Loucy (cell line): ENCODE results near the gene WIPF2.

Experiments used
- H2AFZ ChIP-seq: fragments of 200-600 bp; sonication (generic); 2 replicates; pipeline ENCODE4 v1.6.0; 2016; ENCODE audit warnings: antibody characterized with exemption, mild to moderate bottlenecking, low read length, moderate library complexity
- H3F3A ChIP-seq: fragments of 200-600 bp; 2 replicates; pipeline ENCODE4 v1.6.0; 2016; ENCODE audit warnings: antibody characterized with exemption, low read depth, mild to moderate bottlenecking
- H3K27me3 ChIP-seq: fragments of 200-600 bp; sonication (generic); 2 replicates; pipeline ENCODE4 v1.6.1; 2014; ENCODE audit warnings: low read length, mild to moderate bottlenecking; ENCODE audit not compliant: insufficient read depth, poor library complexity, severe bottlenecking
- H3K36me3 ChIP-seq: fragments of 200-600 bp; sonication (generic); 2 replicates; pipeline ENCODE4 v1.6.1; 2016; ENCODE audit warnings: low read length; ENCODE audit not compliant: insufficient read depth
- H3K4me1 ChIP-seq: fragments of 200-600 bp; sonication (generic); 2 replicates; pipeline ENCODE4 v1.5.1; 2014; ENCODE audit warnings: low read length, mild to moderate bottlenecking; ENCODE audit not compliant: insufficient read depth, poor library complexity, severe bottlenecking
- H3K4me2 ChIP-seq: fragments of 200-600 bp; sonication (generic); 2 replicates; pipeline ENCODE4 v1.6.0; 2014; ENCODE audit warnings: antibody characterized with exemption, low read length, low read depth, mild to moderate bottlenecking; ENCODE audit not compliant: poor library complexity, severe bottlenecking
- H3K4me3 ChIP-seq: fragments of 200-600 bp; sonication (generic); 2 replicates; pipeline ENCODE4 v1.5.1; 2014; ENCODE audit warnings: low read length, mild to moderate bottlenecking, mixed read lengths; ENCODE audit not compliant: poor library complexity, severe bottlenecking
- H3K79me2 ChIP-seq: fragments of 200-600 bp; sonication (generic); 2 replicates; pipeline ENCODE4 v1.6.1; 2014; ENCODE audit warnings: low read length; ENCODE audit not compliant: insufficient read depth
- H3K9ac ChIP-seq: fragments of 200-600 bp; sonication (generic); 2 replicates; pipeline ENCODE4 v1.6.0; 2014; ENCODE audit warnings: mild to moderate bottlenecking, low read depth, low read length, moderate library complexity; ENCODE audit not compliant: poor library complexity, severe bottlenecking
- H3K9me2 ChIP-seq: fragments of 200-600 bp; sonication (generic); replicated peaks from 2 replicates; pipeline ENCODE4 v1.6.1; 2016; ENCODE audit warnings: low read depth, low read length, mixed read lengths
- H3K9me3 ChIP-seq: fragments of 200-600 bp; sonication (generic); 2 replicates; pipeline ENCODE4 v1.6.1; 2014; ENCODE audit warnings: mild to moderate bottlenecking, antibody characterized with exemption, low read length, low read depth; ENCODE audit not compliant: insufficient read depth
- H4K20me1 ChIP-seq: fragments of 200-600 bp; sonication (generic); 2 replicates; pipeline ENCODE4 v1.6.0; 2014; ENCODE audit warnings: antibody characterized with exemption, low read length, mild to moderate bottlenecking; ENCODE audit not compliant: insufficient read depth, poor library complexity, severe bottlenecking
- CTCF ChIP-seq: fragments of 200-600 bp; sonication (generic); conservative IDR thresholded peaks from 2 replicates; pipeline ENCODE4 v1.5.1; 2014; ENCODE audit warnings: mild to moderate bottlenecking, antibody characterized with exemption, low read length
- EZH2phosphoT487 ChIP-seq: fragments of 200-600 bp; IDR thresholded peaks from 2 replicates; pipeline ENCODE4 v1.6.1; 2018; ENCODE audit warnings: antibody characterized with exemption, mild to moderate bottlenecking, moderate library complexity, borderline replicate concordance

Gene WIPF2

DNA sequence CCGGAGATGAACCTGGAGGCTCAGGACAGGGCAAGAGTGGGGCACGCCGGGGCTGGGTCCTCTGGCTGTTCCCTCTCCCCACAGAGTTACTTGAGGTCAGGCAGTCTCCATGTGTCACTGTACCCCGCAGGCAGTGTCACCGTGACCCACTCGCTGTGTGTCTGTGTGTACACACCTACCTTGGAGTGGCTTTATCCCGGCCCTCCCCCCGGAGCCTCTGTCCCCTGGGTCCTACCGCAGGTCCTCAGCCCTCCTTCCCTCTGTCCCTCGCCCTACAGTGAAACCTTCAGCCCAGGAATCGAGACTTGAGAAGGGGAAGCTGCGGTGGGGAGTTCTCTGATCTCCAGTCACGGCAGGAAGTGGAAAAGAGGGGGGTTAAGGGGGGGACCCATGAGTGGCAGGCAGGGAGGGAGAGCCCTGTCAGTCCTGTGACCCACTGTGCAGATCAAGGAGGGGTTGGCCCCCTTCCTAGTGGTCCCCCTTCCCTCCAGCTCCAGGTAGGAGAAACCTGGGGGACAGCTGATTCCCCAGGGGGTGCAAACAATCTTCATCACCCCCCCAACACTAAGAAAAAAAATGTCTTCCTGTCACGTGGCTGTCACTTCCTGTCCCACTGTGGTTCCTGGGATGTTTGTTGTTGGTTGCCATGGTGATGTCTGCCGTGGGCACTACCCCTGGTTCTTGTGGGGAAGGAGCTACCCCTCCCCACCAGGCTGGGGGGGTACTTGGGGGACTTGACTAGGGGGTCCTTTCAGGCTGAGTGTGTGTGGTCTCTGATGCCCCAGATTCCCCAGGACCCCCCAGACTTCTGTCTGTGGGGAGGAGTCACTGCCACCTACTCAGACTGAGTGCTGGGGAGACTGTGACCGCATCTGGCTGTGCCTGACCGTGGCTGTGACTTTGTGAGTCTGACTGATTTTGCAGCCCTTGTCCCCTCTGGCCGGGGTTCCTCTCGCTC lies 103.5 kb downstream of the WIPF2 start:
- Histone ChIP-seq H3K4me1 (peaks cover 86% of the 10 kb centered on the region), H3K79me2 (peaks cover 87% of the 10 kb centered on the region), H2AFZ (no peak overlapping the region), H4K20me1 (peaks cover 44% of the 10 kb centered on the region), H3F3A (no peaks in the 10 kb centered on the region), H3K9me3 (no peaks in the 10 kb centered on the region), H3K27me3 (no peaks in the 10 kb centered on the region), H3K9me2 (no peaks in the 10 kb centered on the region), H3K9ac (peak overlapping the region; percentile 82), H3K4me2 (peak overlapping the region; percentile 97), H3K4me3 (peak overlapping the region; percentile 95), H3K36me3 (no peaks in the 10 kb centered on the region)
- TF ChIP-seq EZH2phosphoT487 (no peak), CTCF (no peak)

DNA sequence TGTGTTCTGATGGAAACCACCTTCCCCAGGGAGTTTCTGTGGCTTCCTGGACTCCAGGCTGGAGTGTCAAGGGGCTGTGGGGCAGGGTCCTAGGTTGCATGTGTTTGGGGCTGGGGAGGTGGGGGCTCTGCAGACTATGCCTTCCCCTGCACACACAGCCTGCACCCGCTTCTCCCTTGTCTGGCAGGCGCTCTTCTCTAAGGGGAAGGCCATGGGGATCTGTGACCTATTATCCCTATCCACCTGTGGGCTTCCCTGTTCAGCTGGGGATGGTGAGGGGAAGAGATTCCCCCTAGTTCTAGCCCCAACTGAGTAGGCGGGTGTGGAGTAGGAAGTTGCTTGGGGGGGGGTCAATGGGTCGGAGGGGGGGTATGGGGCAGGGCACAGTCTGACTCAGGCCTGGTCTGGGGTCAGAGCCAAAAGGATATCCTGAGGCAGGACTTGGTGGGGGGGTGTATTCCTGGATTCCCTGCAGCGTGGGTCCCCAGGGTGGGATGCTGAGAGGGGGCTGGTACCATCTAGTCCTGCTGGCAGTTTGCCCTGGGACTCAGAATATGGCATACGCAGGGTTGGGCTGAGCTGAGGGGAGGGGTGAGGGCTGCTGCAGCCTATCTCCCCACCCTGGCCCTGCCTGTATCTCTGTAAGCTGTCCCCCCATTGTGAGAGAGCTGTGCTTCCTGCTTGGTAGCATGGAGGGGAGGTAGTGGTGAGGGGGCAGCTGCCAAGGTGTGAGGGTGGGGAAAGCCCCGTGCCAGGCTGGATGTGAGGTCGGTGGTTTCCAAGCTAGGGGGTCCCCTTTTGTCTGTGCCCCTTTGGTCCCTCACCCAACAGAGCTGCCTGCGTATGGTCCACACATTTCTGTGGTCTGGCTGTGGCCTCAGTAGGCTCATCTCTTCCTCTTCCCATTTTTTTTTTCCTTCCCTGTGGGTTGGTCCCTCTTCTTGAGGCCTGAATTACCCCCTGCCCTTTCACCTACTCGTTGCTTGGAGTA lies 104.6 kb downstream of the WIPF2 start:
- H3K9me3 ChIP-seq: no peaks in the 10 kb centered on the region
- no peaks in the 10 kb centered on the region for H3K9me2 ChIP-seq
- H3K36me3 ChIP-seq: no peaks in the 10 kb centered on the region
- peaks cover 48% of the 10 kb centered on the region for H4K20me1 ChIP-seq
- H3K4me3 ChIP-seq: peak overlapping the region; percentile 95
- no peak for TF ChIP-seq CTCF
- no peak for TF ChIP-seq EZH2phosphoT487
- no peak overlapping the region for H2AFZ ChIP-seq
- peaks cover 87% of the 10 kb centered on the region for H3K4me1 ChIP-seq
- peak overlapping the region; percentile 97 for H3K4me2 ChIP-seq
- no peaks in the 10 kb centered on the region for H3F3A ChIP-seq
- peaks cover 91% of the 10 kb centered on the region for H3K79me2 ChIP-seq
- peak overlapping the region; percentile 82 for H3K9ac ChIP-seq
- H3K27me3 ChIP-seq: no peaks in the 10 kb centered on the region

GRCh38 chr17:40325156-40326013 lies 106.3 kb downstream of the WIPF2 start:
- Histone ChIP-seq H3F3A (no peaks in the 10 kb centered on the region), H2AFZ (no peak overlapping the region), H3K27me3 (no peaks in the 10 kb centered on the region), H3K4me2 (peak overlapping the region; percentile 64), H3K9me3 (no peaks in the 10 kb centered on the region), H3K4me1 (peaks cover 79% of the 10 kb centered on the region), H3K79me2 (peaks cover 91% of the 10 kb centered on the region), H4K20me1 (peaks cover 46% of the 10 kb centered on the region), H3K4me3 (peak overlapping the region; percentile 39), H3K9ac (peak overlapping the region; percentile 51), H3K9me2 (no peaks in the 10 kb centered on the region), H3K36me3 (no peaks in the 10 kb centered on the region)
- TF ChIP-seq EZH2phosphoT487 (no peak), CTCF (no peak)
